Common myeloid progenitor, CD34-positive (primary cell): Measurements from ENCODE around the gene C20orf141.
"Not testable (repeated sequence)": the region's sequence is repeated elsewhere in the genome, so short reads cannot be mapped to it uniquely, and the experiment has no call there.

Experiments
- CTCF ChIA-PET: fragments of 350-600 bp; sonication (Branson Sonifier 250); formaldehyde crosslinking; loops from one replicate; lab custom pipeline; 2021; ENCODE audit warnings: antibody characterized with exemption; lab: Charles Lee
- POLR2A ChIA-PET: fragments of 350-600 bp; sonication (Branson Sonifier 250); formaldehyde crosslinking; loops from one replicate; lab custom pipeline; 2021; ENCODE audit warnings: antibody characterized with exemption; lab: Charles Lee
- DNase-seq, 3 donors: peaks; one replicate each; pipeline versions ENCODE4 v3.0.0 to v3.0.0-alpha.2; 2013
- H3K27ac ChIP-seq, 2 experiments: 1 replicate in 1 of 2; 2 replicates in 1 of 2; pipeline ENCODE4 v1.7.0; 2013; ENCODE audit warnings: inconsistent platforms in 2 of 2, low read length in 2 of 2, mild to moderate bottlenecking in 2 of 2, low read depth in 1 of 2, moderate library complexity in 1 of 2; ENCODE audit not compliant: severe bottlenecking in 2 of 2, insufficient read depth in 1 of 2, poor library complexity in 1 of 2
- H3K27me3 ChIP-seq, 5 experiments: replicated peaks in 2 of 5; 1 replicate in 3 of 5; 2 replicates in 2 of 5; pipeline versions ENCODE4 v1.6.1 to v1.7.0; 2013; ENCODE audit warnings: low read length in 4 of 5, mild to moderate bottlenecking in 2 of 5, moderate library complexity in 2 of 5, inconsistent platforms in 1 of 5; ENCODE audit not compliant: insufficient read depth in 5 of 5, control insufficient read depth in 4 of 5
- H3K36me3 ChIP-seq, 4 experiments: 1 replicate in 2 of 4; 2 replicates in 2 of 4; pipeline versions ENCODE4 v1.6.1 to v1.7.0; 2013; ENCODE audit warnings: low read length in 3 of 4, control low read depth in 1 of 4, mild to moderate bottlenecking in 1 of 4; ENCODE audit not compliant: control insufficient read depth in 4 of 4, insufficient read depth in 4 of 4
- H3K4me1 ChIP-seq, 4 experiments: 1 replicate in 3 of 4; 2 replicates in 1 of 4; pipeline versions ENCODE4 v1.6.1 to v1.7.1; 2013; ENCODE audit warnings: low read length in 3 of 4, mild to moderate bottlenecking in 3 of 4, control low read depth in 1 of 4, inconsistent platforms in 1 of 4, moderate library complexity in 1 of 4; ENCODE audit not compliant: control insufficient read depth in 4 of 4, insufficient read depth in 4 of 4; ENCODE audit errors: control extremely low read depth in 1 of 4
- H3K4me3 ChIP-seq, 7 experiments: 1 replicate in 4 of 7; 2 replicates in 3 of 7; pipeline versions ENCODE4 v1.5.1 to v1.7.0; 2013; ENCODE audit warnings: mild to moderate bottlenecking in 7 of 7, low read length in 6 of 7, moderate library complexity in 6 of 7, inconsistent platforms in 2 of 7, low read depth in 2 of 7, control low read depth in 1 of 7; ENCODE audit not compliant: insufficient read depth in 4 of 7, control insufficient read depth in 1 of 7; ENCODE audit errors: extremely low read depth in 1 of 7
- H3K9me3 ChIP-seq, 5 experiments: 1 replicate in 4 of 5; 2 replicates in 1 of 5; pipeline versions ENCODE4 v1.6.1 to v1.7.1; 2013; ENCODE audit warnings: low read length in 4 of 5, mild to moderate bottlenecking in 2 of 5, inconsistent platforms in 1 of 5, low read depth in 1 of 5, moderate library complexity in 1 of 5; ENCODE audit not compliant: control insufficient read depth in 4 of 5, insufficient read depth in 2 of 5; ENCODE audit errors: control extremely low read depth in 1 of 5
- WGBS: methylation state at CpG from one replicate; pipeline ENCODE4 v1.1.5; 2013; ENCODE audit not compliant: insufficient coverage; 5-methylcytosine and 5-hydroxymethylcytosine counted together

C20orf141 gene

DNA sequence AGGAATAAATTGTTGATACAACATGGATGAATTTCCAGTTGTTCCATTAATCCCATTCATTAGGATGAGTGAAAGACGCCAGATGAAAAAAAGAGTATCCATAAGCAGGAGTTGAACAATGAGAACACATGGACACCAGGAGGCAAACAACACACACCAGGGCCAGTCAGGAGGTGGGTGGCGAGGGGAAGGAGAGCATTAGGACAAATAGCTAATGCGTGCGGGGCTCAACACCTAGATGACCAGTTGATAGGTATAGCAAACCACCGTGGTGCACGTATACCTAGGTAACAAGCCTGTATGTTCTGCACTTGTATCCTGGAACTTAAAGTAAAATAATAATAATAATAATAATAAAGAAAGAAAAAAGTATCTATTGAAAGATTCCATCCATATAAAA lies 14.6 kb downstream of the C20orf141 start:
- Histone ChIP-seq H3K27ac (no peak overlapping the region), H3K36me3 (no peaks in the 10 kb centered on the region), H3K4me3 (no peak overlapping the region), H3K4me1 (peaks cover 0 to 10% (median 6%) of the 10 kb centered on the region in 4 experiments), H3K9me3 (peaks cover 0 to 2% (median 0%) of the 10 kb centered on the region in 5 experiments), H3K27me3 (no peaks in the 10 kb centered on the region)
- ChIA-PET POLR2A (no interaction called here), CTCF (interaction anchor here (1.7 kb wide), 1 partner anchor 26 kb away, joined by 5 read pairs; no protein-coding TSS in a partner anchor)
- 94% methylated on average over 2 of the region's 6 CpGs for WGBS
- DNase-seq, result no peak

DNA sequence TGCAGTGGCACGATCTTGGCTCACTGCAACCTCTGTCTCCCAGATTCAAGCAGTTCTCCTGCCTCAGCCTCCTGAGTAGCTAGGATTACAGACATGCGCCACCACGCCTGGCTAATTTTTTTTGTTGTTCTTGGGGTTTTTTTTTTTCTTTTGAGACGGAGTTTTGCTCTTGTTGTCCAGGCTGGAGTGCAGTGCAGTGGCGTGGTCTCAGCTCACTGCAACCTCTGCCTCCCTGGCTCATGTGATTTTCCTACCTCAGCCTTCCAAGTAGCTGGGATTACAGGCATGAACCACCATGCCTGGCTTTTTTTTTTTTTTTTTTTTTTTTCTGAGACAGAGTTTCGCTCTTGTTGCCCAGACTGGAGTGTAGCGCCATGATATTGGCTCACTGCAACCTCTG lies 16.4 kb downstream of the C20orf141 start:
- POLR2A ChIA-PET, DNase-seq, H3K27me3 ChIP-seq, CTCF ChIA-PET, H3K27ac ChIP-seq, H3K4me1 ChIP-seq, H3K4me3 ChIP-seq, H3K9me3 ChIP-seq: not testable (repeated sequence)
- H3K36me3 ChIP-seq, result peaks cover 2 to 16% (median 6%) of the 10 kb centered on the region in 4 experiments
- 93% methylated on average over 3 of the region's 7 CpGs for whole genome bisulfite sequencing

GRCh38 chr20:2833761-2834160 lies 19.0 kb downstream of the C20orf141 start:
- POLR2A ChIA-PET, result no interaction called here
- CTCF ChIA-PET, result interaction anchor here (0.5 to 1.2 kb wide), 3 partner anchors 19 to 167 kb away, joined by 3 read pairs; partner anchors contain the start of gene C20orf141
- 86% methylated on average over 1 of the region's 1 CpG for WGBS

DNA sequence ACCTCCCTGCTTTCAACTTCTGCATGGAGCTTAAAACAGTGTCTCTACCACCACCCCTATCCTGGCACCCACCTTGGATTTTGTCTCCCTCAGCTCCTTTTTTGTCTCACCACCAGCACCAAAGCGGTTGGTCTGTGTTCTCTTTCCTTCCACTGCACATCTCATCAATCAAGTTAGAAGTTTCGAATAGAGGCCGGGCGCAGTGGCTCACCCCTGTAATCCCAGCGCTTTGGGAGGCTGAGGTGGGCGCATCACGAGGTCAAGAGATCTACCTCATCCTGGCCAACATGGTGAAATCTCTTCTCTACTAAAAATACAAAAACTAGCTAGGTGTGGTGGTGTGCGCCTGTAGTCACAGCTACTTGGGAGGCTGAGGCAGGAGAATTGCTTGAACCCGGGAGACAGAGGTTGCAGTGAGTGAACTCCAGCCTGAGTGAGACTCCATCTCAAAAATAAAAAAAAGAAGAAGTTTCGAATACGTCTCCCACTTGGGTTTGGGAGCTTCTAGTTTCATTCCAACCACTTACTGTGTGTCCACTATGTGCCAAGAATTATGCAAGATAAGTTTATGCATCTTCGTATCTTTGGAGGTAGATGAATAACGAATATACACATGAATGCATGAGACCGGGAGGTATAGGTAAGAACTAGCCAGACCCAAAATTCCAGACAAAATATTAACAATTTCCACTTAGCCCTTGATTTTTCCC lies 19.8 kb downstream of the C20orf141 start:
- ChIA-PET POLR2A (no interaction called here), CTCF (interaction anchor here (0.5 to 1.2 kb wide), 2 partner anchors 78 to 166 kb away, joined by 3 read pairs; no protein-coding TSS in a partner anchor)
- no peak for DNase-seq
- H3K36me3 ChIP-seq, result peaks cover 2 to 31% (median 19%) of the 10 kb centered on the region in 4 experiments
- no peak overlapping the region for H3K4me3 ChIP-seq
- 94% methylated on average over 9 of the region's 14 CpGs for WGBS
- no peaks in the 10 kb centered on the region for H3K27me3 ChIP-seq
- H3K27ac ChIP-seq, result no peak overlapping the region
- H3K9me3 ChIP-seq, result no peaks in the 10 kb centered on the region
- peaks cover 0 to 9% (median 4%) of the 10 kb centered on the region in 4 experiments for H3K4me1 ChIP-seq

More at GRCh38 chr20:2833761-2834160, 19.0 kb downstream of the C20orf141 start:
- peaks cover 2 to 31% (median 19%) of the 10 kb centered on the region in 4 experiments for H3K36me3 ChIP-seq
- no peak overlapping the region for H3K27ac ChIP-seq
- no peak for DNase-seq
- H3K9me3 ChIP-seq, result peaks cover 0 to 2% (median 0%) of the 10 kb centered on the region in 5 experiments
- H3K27me3 ChIP-seq, result no peaks in the 10 kb centered on the region
- H3K4me1 ChIP-seq, result peaks cover 0 to 5% (median 3%) of the 10 kb centered on the region in 4 experiments
- H3K4me3 ChIP-seq, result no peak overlapping the region

DNA sequence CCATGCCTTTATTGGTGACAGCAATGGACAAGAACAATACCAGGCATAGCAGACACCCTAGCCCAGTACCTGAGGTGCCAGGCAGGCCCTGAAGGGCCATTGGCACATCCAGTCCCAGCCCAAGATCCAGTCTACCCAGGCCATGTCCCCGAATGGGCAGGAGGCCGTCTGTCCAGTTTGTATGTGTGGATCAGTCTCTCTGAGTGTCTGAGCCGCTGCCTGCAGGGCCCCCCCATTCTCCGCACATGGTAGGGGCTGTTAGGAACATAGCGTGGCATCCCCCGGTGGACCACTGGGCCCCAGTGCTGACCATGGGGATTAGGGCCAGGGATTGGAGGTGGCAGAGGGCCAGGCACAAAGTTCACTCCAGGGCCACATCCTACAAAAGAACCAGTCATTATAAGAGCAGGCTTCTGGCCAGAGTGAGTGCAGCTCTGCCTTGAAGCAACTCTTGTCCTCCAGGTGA lies 20.6 kb downstream of the C20orf141 start:
- no peaks in the 10 kb centered on the region for H3K9me3 ChIP-seq
- peaks cover 2 to 31% (median 19%) of the 10 kb centered on the region in 4 experiments for H3K36me3 ChIP-seq
- H3K4me3 ChIP-seq, result no peak overlapping the region
- peaks cover 0 to 17% (median 11%) of the 10 kb centered on the region in 4 experiments for H3K4me1 ChIP-seq
- DNase-seq, result no peak
- ChIA-PET POLR2A (no interaction called here), CTCF (no interaction called here)
- no peak overlapping the region for H3K27ac ChIP-seq
- WGBS, result 96% methylated on average over 4 of the region's 6 CpGs
- no peaks in the 10 kb centered on the region for H3K27me3 ChIP-seq

DNA sequence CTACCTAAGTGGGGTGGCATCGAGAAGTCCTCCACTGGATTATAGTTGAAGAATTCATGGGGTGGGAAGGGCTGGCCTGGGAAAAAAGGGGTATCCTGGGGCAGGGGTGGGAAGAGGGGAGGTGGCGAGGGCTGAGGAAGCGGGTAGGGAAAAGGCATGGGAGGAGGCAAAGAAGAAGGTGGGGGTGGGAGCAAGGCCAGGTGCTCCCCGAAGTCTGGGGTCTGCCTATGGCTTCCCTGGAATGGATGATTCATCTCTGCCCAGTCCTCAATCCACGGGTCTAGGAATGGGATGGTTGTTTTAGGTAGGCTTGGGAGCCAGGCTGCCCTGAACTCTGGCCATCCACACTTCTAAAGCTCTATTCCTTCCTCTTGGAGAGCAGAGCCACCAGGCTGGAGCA lies 21.2 kb downstream of the C20orf141 start:
- H3K9me3 ChIP-seq, result no peaks in the 10 kb centered on the region
- POLR2A ChIA-PET, result no interaction called here
- no peaks in the 10 kb centered on the region for H3K27me3 ChIP-seq
- CTCF ChIA-PET, result interaction anchor here (1.0 kb wide), 1 partner anchor 16 kb away, joined by 3 read pairs; no protein-coding TSS in a partner anchor
- DNase-seq, result no peak
- H3K4me3 ChIP-seq, result no peak overlapping the region
- H3K27ac ChIP-seq, result no peak overlapping the region
- H3K4me1 ChIP-seq, result peaks cover 0 to 18% (median 11%) of the 10 kb centered on the region in 4 experiments
- H3K36me3 ChIP-seq, result peaks cover 2 to 31% (median 19%) of the 10 kb centered on the region in 4 experiments
- 87% methylated on average over 5 of the region's 5 CpGs for WGBS
